ES-I3 (cell line): ENCODE results near the gene ARID4B.
"Not testable (repeated sequence)": the region's sequence is repeated elsewhere in the genome, so short reads cannot be mapped to it uniquely, and the experiment has no call there.

Experiments
- H3K36me3 ChIP-seq: 2 replicates; pipeline ENCODE4 v1.6.1; 2013; ENCODE audit warnings: mild to moderate bottlenecking, low read length, control low read depth, moderate library complexity; ENCODE audit not compliant: insufficient read depth
- H3K4me1 ChIP-seq: 2 replicates; pipeline ENCODE4 v1.6.1; 2013; ENCODE audit warnings: mild to moderate bottlenecking, control low read depth, low read length; ENCODE audit not compliant: insufficient read depth
- H3K9ac ChIP-seq: 2 replicates; pipeline ENCODE4 v1.6.1; 2013; ENCODE audit warnings: low read depth, mild to moderate bottlenecking, low read length, moderate library complexity
- H3K9me3 ChIP-seq: 2 replicates; pipeline ENCODE4 v1.6.1; 2013; ENCODE audit warnings: mild to moderate bottlenecking, low read length, moderate library complexity; ENCODE audit not compliant: control insufficient read depth, insufficient read depth

ARID4B gene

DNA sequence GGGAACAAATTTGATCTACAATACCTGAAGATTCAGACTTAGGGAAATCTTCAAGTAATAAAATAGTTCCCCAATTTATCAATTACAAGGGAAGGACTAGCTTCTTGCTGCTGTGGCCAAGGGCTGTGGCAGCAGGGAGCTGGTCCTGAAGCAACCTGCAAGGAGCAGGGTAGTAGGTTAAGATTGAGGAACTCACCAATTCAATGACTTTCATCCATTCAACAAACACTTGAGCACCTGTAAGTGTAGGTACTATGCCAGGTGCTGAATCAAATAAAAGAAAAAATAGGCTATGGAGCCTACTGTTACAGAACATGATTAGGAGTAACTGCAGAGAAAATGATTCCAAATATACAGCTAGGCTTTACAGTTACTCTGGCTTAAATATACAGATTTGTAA lies 102.7 kb downstream of the ARID4B start:
- no peak overlapping the region for H3K9ac ChIP-seq
- H3K4me1 ChIP-seq = no peaks in the 10 kb centered on the region
- H3K9me3 ChIP-seq = no peaks in the 10 kb centered on the region
- no peaks in the 10 kb centered on the region for H3K36me3 ChIP-seq

DNA sequence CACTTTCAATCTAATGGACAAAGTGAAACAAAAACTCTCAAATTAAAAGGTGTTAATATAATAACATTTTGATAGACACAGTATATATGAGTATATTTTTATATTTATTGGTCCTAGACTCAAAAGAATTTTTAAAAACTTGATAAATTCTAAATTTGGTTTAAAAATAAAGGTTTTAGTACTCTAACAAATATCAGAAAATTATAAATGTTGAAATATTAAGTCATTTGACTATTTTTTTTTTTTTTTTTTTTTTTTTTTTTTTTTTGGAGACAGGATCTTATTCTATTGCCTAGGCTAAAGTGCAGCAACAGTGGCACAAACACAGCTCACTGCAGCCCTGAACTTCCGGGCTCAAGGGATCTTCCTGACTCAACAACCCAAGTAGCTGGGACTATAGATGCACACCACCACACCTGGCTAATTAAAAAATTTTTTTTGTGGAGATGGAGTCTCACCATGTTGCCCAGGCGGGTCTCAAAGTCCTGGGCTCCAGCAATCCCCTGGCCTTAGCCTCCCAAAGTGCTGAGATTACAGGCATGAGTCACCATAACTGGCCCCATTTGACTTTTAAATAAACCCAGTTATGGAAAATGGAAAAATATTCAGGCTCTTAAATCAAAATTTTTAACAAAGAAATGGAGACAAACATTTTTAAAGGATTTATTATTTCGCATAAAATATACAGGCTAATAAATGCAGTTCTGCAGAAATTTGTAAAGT lies 106.2 kb downstream of the ARID4B start:
- H3K9me3 ChIP-seq = no peaks in the 10 kb centered on the region
- H3K36me3 ChIP-seq = no peaks in the 10 kb centered on the region
- H3K9ac ChIP-seq = no peak overlapping the region
- H3K4me1 ChIP-seq = no peaks in the 10 kb centered on the region

DNA sequence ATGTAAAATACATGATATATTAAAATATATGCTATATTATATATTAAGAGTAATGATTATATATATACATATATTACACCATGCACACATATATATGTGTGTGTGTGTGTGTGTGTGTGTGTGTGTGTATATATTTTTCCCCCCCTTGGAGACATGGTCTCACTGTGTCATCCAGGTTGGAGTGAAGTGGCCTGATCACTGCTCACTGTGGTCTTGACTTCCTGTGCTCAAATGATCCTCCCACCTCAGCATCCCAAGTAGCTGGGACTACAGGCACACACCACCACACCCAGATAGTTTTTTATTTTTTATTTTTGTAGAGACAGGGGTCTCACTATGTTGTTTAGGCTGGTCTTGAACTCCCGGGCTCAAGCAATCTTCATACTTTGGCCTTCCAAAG lies 112.5 kb downstream of the ARID4B start:
- no peaks in the 10 kb centered on the region for H3K9me3 ChIP-seq
- no peaks in the 10 kb centered on the region for H3K4me1 ChIP-seq
- no peaks in the 10 kb centered on the region for H3K36me3 ChIP-seq
- no peak overlapping the region for H3K9ac ChIP-seq

DNA sequence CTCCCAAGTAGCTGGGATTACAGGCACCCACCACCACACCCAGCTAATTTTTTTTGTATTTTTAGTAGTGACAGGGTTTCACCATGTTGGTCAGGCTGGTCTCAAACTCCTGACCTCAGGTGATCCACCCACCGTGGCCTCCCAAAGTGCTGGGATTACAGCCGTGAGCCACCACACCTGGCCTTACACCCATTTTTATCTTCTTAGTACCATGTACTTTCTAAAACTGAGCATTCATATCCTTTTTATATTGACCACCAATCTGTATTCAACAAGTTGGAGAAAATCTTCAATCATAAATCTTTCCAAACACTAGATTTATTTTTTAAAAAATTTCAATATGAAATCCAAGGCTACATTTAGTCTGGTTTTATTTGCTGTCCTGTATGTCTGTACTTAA lies 113.0 kb downstream of the ARID4B start:
- not testable (repeated sequence) for H3K9ac ChIP-seq, H3K36me3 ChIP-seq, H3K9me3 ChIP-seq, H3K4me1 ChIP-seq

DNA sequence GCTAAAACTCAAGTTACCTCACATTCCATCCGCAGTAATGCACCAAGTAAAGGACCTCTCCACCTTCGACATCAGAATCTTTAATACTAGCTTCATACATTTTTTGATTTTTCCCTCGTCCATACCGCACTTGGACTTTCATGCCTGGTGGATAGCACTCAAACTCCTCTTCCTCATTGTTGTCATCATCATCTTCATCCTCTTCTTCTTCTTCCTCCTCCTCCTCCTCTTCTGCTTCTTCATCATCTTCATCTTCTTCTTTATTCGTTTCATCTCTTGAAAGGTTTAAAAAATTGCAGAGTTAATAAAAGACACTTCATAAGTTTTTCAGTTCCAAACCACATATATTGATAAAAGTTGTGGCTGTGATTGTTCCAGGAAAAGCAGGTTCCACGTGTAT lies 114.2 kb downstream of the ARID4B start:
- Histone ChIP-seq H3K36me3 (no peaks in the 10 kb centered on the region), H3K9ac (no peak overlapping the region), H3K4me1 (no peaks in the 10 kb centered on the region), H3K9me3 (no peaks in the 10 kb centered on the region)

DNA sequence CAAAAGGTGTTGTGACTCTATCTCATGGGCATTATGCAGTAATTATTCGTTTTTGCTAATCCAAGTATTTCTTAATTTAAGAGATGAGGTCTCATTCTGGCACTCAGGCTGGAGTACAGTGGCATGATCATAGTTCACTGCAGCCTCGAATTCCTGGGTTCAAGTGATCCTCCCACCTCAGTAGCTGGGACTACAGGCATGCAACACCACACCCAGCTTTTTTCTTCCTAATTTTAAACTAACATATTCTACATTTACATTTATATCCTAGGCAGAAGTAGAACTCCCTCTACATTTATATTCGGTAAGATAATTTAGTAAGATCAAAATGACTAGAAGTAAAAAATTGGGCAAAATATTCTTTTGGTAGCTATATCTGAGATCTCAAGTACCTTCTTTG lies 116.5 kb downstream of the ARID4B start:
- Histone ChIP-seq H3K9ac (no peak overlapping the region), H3K9me3 (no peaks in the 10 kb centered on the region), H3K36me3 (peaks cover 6% of the 10 kb centered on the region; the same call in 1 of the 2 replicates), H3K4me1 (no peaks in the 10 kb centered on the region)

DNA sequence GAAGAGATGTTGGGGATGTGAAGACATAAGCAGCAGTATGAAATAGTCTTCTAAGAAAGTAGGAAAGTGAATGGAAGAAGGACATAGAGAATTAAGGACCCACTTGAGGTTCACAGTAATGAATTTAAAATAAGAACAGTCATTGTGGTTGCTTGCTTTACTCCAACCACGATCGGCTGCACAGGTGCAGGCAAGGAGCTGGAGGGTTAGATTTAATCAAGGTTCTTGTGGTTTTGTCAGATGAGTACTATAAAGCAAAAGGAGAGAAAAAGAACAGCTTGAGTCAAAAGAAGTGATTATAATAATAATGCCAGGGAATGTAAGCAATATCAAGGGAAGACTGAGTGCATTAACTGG lies 120.8 kb downstream of the ARID4B start:
- no peaks in the 10 kb centered on the region for H3K4me1 ChIP-seq
- H3K9ac ChIP-seq = no peak overlapping the region
- peaks cover 9% of the 10 kb centered on the region; the same call in 1 of the 2 replicates for H3K36me3 ChIP-seq
- H3K9me3 ChIP-seq = no peaks in the 10 kb centered on the region

DNA sequence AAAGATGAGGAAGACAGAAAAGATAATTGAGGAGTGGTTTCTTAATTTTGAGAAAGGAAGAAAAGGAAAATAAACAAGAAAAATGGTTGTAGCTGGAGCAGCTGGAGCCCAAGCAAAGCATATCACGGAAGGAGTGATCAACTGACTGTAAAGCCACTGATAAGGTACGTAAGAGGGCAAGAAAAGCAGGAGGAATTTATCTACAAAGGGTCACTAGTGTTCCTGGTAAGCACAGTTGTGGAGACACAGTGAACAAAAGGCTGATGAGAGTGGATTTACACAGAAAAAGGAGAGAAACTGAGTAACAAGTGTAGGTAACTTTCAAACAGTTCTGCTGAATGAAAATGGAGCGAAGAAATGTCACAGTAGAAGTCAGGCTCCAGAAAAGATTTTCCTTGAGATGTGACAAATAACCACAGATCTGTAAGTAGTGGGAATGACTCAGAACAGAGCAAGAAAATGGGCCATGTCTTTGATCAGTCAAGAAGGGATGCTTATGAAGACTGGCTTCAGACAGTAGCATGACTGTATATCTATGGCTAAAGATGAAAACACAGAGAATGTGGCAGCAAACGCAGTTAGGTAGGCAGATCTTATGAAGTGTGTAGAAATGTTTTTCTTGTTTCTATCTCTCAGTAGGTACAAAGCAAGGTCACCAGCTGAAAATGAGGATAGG lies 121.3 kb downstream of the ARID4B start:
- no peaks in the 10 kb centered on the region for H3K4me1 ChIP-seq
- H3K36me3 ChIP-seq = peaks cover 9% of the 10 kb centered on the region; the same call in 1 of the 2 replicates
- no peaks in the 10 kb centered on the region for H3K9me3 ChIP-seq
- H3K9ac ChIP-seq = no peak overlapping the region

DNA sequence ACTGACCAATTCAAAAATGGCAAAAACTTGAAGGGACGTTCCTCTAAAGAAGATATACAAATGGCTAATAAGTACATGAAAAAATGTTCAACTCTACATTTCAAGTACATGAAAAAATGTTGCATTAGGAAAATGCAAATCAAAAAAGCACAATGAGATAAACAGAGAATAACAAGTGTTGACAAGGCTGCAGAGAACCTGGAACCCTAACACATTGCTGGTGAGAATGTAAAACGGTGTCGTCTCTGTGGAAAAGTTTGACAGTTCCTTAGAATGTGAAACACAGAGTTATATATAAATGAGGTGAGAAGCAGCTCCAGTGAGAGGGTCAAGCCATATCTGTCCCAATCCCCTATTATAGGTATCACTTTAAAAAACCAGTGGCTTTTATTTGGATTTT lies 122.3 kb downstream of the ARID4B start:
- no peak overlapping the region for H3K9ac ChIP-seq
- no peaks in the 10 kb centered on the region for H3K4me1 ChIP-seq
- no peaks in the 10 kb centered on the region for H3K9me3 ChIP-seq
- H3K36me3 ChIP-seq = peaks cover 9% of the 10 kb centered on the region; the same call in 1 of the 2 replicates

DNA sequence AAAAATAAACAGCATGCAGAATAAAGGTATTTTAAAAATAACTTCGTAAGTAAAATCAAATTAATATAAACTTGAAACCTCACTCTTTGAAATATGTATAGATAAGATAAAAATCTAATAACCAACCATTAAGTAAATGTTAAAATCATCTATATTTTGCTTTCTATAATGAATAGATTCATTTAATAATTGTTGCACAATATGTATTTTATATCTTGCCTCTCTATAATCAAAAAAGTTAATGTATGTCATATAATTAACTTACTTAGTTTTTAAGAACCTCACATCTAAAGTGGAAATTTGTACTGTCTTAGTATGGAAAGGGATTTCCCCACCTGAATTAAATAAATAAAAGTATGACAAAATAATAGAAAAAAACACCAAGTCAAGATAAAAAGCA lies 124.6 kb downstream of the ARID4B start:
- Histone ChIP-seq H3K9ac (no peak overlapping the region), H3K4me1 (no peaks in the 10 kb centered on the region), H3K9me3 (no peaks in the 10 kb centered on the region), H3K36me3 (peaks cover 9% of the 10 kb centered on the region; the same call in 1 of the 2 replicates)

DNA sequence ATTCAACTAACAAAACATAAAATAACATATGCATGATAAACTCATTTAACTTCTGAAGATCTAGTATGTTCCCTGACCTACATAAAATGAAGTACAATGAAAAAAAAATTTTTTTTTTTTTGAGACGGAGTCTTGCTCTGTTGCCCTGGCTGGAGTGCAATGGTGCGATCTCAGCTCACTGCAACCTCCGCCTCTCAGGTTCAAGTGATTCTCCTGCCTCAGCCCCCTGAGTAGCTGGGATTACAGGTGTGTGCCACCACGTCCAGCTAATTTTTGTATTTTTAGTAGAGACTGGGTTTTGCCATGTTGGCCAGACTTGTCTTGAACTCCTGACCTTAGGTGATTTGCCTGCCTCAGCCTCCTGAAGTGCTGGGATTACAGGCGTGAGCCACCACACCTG lies 125.5 kb downstream of the ARID4B start:
- H3K36me3 ChIP-seq, H3K9ac ChIP-seq, H3K9me3 ChIP-seq, H3K4me1 ChIP-seq: not testable (repeated sequence)

DNA sequence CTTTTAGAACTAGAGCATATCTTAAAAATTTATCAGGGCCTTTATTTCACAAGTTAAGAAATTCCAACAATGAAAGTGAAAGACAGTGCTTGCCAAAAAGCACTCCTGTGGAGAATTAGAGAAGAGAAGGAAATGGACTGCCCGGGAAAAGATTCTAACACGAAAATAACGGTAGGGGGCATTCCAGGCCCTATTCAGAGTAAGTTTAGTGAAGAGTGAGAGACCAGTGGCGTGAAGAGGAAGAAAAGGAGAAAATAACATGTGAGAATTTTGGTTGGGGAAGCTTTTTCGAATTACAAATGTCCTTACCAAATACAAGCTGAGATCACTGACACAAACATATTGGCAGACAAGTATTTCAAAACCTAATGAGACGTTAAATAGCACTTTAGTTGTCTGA lies 128.5 kb downstream of the ARID4B start:
- Histone ChIP-seq H3K4me1 (no peaks in the 10 kb centered on the region), H3K36me3 (0 out of 2 replicates have a peak, but pooled peaks cover 3% of the 10 kb centered on the region), H3K9ac (no peak overlapping the region), H3K9me3 (no peaks in the 10 kb centered on the region)

DNA sequence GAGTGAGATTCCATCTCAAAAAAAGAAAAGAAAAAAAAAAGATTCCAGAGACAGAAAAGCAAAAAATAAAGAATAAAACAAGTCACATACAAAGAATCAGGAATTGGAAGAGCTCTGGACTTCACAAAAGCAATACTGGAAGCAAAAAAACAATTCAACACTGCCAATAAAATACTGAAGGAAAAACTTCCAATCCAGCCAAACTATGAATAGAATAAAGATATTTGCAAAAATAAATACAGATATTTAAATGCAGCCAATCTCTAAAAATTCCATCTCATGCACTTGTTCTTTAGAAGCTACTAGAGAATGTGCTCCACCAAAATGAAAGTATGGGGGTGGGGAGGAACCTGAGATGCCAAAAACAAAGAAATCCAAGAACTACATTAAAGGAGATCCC lies 137.5 kb downstream of the ARID4B start:
- H3K36me3 ChIP-seq = no peaks in the 10 kb centered on the region; the same call in 1 of the 2 replicates
- H3K9me3 ChIP-seq = no peaks in the 10 kb centered on the region
- H3K9ac ChIP-seq = no peak overlapping the region
- H3K4me1 ChIP-seq = no peaks in the 10 kb centered on the region

DNA sequence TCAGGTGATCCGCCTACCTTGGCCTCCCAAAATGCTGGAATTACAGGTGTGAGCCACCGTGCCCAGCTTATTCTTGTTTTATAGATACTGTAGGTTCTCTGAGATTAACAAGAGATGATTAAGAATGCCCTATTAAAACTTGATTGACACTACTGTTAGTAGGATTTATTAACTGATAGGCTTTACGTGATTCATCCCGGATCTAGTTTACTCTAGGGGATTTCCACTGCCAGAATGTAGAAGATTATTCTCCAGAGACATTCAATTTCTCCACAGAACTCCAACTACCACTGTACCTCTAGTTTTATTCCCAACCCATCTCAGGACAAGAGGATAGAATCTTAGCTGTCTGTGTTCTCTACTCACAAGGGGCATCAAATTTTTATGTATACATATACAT lies 140.7 kb downstream of the ARID4B start:
- H3K36me3 ChIP-seq = no peaks in the 10 kb centered on the region; the same call in 1 of the 2 replicates
- H3K9ac ChIP-seq = no peak overlapping the region
- H3K9me3 ChIP-seq = no peaks in the 10 kb centered on the region

DNA sequence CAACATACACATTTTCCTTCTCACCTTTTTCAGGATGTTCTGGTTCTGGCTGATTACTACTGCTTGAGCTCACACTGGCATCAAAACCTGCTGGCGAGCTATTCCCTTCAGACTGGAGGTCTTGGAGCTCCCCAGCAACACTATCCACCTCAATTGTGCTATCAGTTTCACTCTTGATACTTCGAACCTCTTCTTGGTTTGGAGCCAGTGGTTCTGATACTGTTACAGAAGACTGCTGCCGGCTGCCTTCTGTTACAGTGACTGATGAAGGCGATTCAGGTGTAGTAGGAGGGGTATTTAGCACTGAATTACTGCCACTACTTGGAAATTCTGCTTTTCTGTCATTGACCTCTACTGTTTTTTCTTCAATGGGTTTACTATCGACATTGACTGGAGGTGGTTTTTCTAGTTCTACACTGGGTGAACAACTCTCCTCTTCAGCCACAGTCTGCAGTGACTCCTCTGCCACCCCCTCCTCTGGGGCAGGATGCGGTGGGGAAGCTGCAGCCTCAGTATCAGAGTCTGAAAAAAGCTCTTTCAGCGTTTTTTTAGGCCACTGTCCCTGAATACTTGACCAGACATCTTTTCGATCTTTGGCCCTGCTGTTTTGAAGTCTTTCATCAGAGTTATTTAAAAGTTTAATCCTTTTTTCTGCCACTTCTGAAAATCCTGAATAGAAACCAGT lies 146.3 kb downstream of the ARID4B start:
- no peaks in the 10 kb centered on the region for H3K9me3 ChIP-seq
- H3K4me1 ChIP-seq = no peaks in the 10 kb centered on the region
- H3K9ac ChIP-seq = no peak overlapping the region
- H3K36me3 ChIP-seq = peaks cover 14% of the 10 kb centered on the region

More for the DNA sequence above, 140.7 kb downstream of the ARID4B start:
- no peaks in the 10 kb centered on the region for H3K4me1 ChIP-seq
